Endodermal cell (in vitro differentiated cells): ENCODE measurements around the gene KAZN. TPM values are rescaled to one million over a fixed set of nuclear protein-coding genes. Genes with fewer than 3 reads are reported as not detected.

ENCODE experiments used
- DNase-seq: peaks from one replicate; pipeline ENCODE4 v3.0.0-alpha.2; 2017
- H3K27ac ChIP-seq: 2 replicates; pipeline ENCODE4 v1.5.1; 2013; ENCODE audit warnings: mild to moderate bottlenecking, low read depth, low read length, moderate library complexity
- H3K27me3 ChIP-seq: 2 replicates; pipeline ENCODE4 v1.6.1; 2013; ENCODE audit warnings: mild to moderate bottlenecking, low read length, moderate library complexity; ENCODE audit not compliant: insufficient read depth, control insufficient read depth, poor library complexity, severe bottlenecking
- H3K36me3 ChIP-seq: 2 replicates; pipeline ENCODE4 v1.7.0; 2013; ENCODE audit warnings: mild to moderate bottlenecking, low read length, moderate library complexity; ENCODE audit not compliant: control insufficient read depth, insufficient read depth
- H3K4me1 ChIP-seq: one replicate; pipeline ENCODE4 v1.7.0; 2013; ENCODE audit warnings: low read length; ENCODE audit not compliant: control insufficient read depth, insufficient read depth
- H3K4me3 ChIP-seq: 2 replicates; pipeline ENCODE4 v1.5.1; 2013; ENCODE audit warnings: mild to moderate bottlenecking, low read length, moderate library complexity
- H3K9ac ChIP-seq: 2 replicates; pipeline ENCODE4 v1.6.1; 2013; ENCODE audit warnings: mild to moderate bottlenecking, low read length, moderate library complexity; ENCODE audit not compliant: poor library complexity, severe bottlenecking; ENCODE audit errors: extremely low read depth
- H3K9me3 ChIP-seq: 2 replicates; pipeline ENCODE4 v1.6.1; 2013; ENCODE audit warnings: mild to moderate bottlenecking, low read length, moderate library complexity; ENCODE audit not compliant: control insufficient read depth
- H3K27ac Mint-ChIP-seq: 2 replicates; pipeline ENCODE4 v1.8.0; 2020; ENCODE audit warnings: mixed read lengths
- H3K27me3 Mint-ChIP-seq: 2 replicates; pipeline ENCODE4 v1.8.0; 2021; ENCODE audit warnings: mild to moderate bottlenecking, mixed read lengths; ENCODE audit not compliant: insufficient read depth
- H3K36me3 Mint-ChIP-seq: 2 replicates; pipeline ENCODE4 v1.8.0; 2020; ENCODE audit warnings: low read depth, mixed read lengths
- H3K4me1 Mint-ChIP-seq: 2 replicates; pipeline ENCODE4 v1.8.0; 2020; ENCODE audit warnings: mixed read lengths
- H3K4me3 Mint-ChIP-seq: 2 replicates; pipeline ENCODE4 v1.8.0; 2020; ENCODE audit warnings: mild to moderate bottlenecking, moderate library complexity, mixed read lengths
- H3K9me3 Mint-ChIP-seq: 2 replicates; pipeline ENCODE4 v1.8.0; 2020; ENCODE audit warnings: mild to moderate bottlenecking, mixed read lengths
- WGBS, 2 experiments: methylation state at CpG; one replicate each; pipeline versions ENCODE4 v1.1.5 to v1.1.7; 2013; ENCODE audit warnings: missing lambda C conversion rate in 2 of 2, mixed read lengths in 1 of 2; ENCODE audit not compliant: insufficient coverage in 1 of 2, insufficient read length in 1 of 2; 5-methylcytosine and 5-hydroxymethylcytosine counted together
- total RNA-seq, 2 donors: library from RNA; stranded (reverse); fragmentation: NEBNext Ultra II Directional in 1 of 2; extraction: Animal tissue kit (Norgen Biotek cat#: 25700) in 1 of 2; gene quantifications; 2 replicates in 1 of 2; 3 replicates in 1 of 2; pipeline ENCODE4 v1.2.1, GENCODE V29; 2021
- TF ChIP-seq, protein P1 (sequence below): fragments of 200-600 bp; sonication (generic); conservative IDR thresholded peaks from 2 replicates; pipeline ENCODE4 v1.5.0; 2021; ENCODE audit warnings: antibody characterized with exemption, mild to moderate bottlenecking

Gene KAZN
- total RNA-seq, 2 donors from 2014 or later, result 12.4 to 13.9 TPM

DNA sequence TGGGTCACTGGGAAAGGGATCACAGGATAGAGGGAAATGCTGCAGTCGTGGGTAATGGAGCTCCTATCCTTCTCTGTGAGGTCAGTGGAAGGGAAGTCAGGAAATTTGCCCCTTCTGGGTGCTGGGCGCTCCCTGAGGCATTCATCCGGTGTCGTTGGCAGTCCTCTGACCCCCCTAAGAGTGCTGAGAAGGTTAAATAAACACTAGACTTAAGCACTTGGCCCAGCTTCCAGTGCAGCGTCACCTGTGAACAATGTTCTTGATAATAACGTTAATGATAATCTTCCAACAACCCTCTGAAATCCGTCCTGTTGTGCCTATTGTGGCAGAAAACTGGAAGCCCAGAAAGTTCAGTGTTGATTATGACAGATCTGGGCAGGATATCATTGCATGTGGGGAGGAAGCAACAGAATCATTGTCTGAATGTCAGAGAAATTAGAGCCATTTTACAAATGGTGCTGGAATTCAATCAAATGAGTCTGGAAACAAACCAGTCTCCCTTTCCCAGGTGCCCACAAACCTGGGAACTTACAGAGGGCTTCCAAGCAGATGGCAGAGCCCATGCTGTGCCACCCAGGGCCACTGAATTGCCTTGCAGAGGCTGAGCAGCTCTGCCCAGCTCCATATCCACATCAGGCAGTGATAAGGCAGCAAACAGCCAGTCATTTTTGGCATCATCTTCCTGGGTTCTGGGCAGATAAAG, 216.8 kb downstream of the KAZN start:
- no peak overlapping the region for H3K4me3 Mint-ChIP-seq

GRCh38 chr1:14817223-14818170, 219.0 kb downstream of the KAZN start:
- Mint-ChIP-seq H3K4me1 (peaks cover 10% of the 10 kb centered on the region), H3K4me3 (no peak overlapping the region), H3K9me3 (no peaks in the 10 kb centered on the region), H3K27ac (no peak overlapping the region), H3K27me3 (no peaks in the 10 kb centered on the region), H3K36me3 (no peaks in the 10 kb centered on the region)
- Histone ChIP-seq H3K9me3 (no peaks in the 10 kb centered on the region), H3K27ac (no peak overlapping the region), H3K4me3 (no peak overlapping the region), H3K9ac (no peak overlapping the region), H3K27me3 (no peaks in the 10 kb centered on the region), H3K4me1 (no peaks in the 10 kb centered on the region), H3K36me3 (no peaks in the 10 kb centered on the region)
- no peak for DNase-seq
- WGBS, 2 experiments, result 86 to 97% methylated on average over 5 to 8 of the region's 8 CpGs
- TF ChIP-seq, protein P1, sequence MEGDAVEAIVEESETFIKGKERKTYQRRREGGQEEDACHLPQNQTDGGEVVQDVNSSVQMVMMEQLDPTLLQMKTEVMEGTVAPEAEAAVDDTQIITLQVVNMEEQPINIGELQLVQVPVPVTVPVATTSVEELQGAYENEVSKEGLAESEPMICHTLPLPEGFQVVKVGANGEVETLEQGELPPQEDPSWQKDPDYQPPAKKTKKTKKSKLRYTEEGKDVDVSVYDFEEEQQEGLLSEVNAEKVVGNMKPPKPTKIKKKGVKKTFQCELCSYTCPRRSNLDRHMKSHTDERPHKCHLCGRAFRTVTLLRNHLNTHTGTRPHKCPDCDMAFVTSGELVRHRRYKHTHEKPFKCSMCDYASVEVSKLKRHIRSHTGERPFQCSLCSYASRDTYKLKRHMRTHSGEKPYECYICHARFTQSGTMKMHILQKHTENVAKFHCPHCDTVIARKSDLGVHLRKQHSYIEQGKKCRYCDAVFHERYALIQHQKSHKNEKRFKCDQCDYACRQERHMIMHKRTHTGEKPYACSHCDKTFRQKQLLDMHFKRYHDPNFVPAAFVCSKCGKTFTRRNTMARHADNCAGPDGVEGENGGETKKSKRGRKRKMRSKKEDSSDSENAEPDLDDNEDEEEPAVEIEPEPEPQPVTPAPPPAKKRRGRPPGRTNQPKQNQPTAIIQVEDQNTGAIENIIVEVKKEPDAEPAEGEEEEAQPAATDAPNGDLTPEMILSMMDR, result no peak

More for the DNA sequence above, 216.8 kb downstream of the KAZN start:
- no peaks in the 10 kb centered on the region for H3K27me3 ChIP-seq
- no peaks in the 10 kb centered on the region for H3K36me3 Mint-ChIP-seq
- no peaks in the 10 kb centered on the region for H3K9me3 ChIP-seq
- WGBS, 2 experiments, result 87 to 93% methylated on average over 5 to 7 of the region's 7 CpGs
- no peak overlapping the region for H3K27ac ChIP-seq
- no peaks in the 10 kb centered on the region for H3K27me3 Mint-ChIP-seq
- H3K9me3 Mint-ChIP-seq, result no peaks in the 10 kb centered on the region
- H3K9ac ChIP-seq, result no peak overlapping the region
- H3K4me1 Mint-ChIP-seq, result no peaks in the 10 kb centered on the region
- DNase-seq, result no peak
- no peaks in the 10 kb centered on the region for H3K4me1 ChIP-seq
- peak overlapping the region; percentile 25 for H3K27ac Mint-ChIP-seq
- no peak overlapping the region for H3K4me3 ChIP-seq
- TF ChIP-seq, protein P1, result no peak
- H3K36me3 ChIP-seq, result no peaks in the 10 kb centered on the region

GRCh38 chr1:14820295-14821085, 222.0 kb downstream of the KAZN start:
- H3K4me3 ChIP-seq, result no peak overlapping the region
- Mint-ChIP-seq H3K9me3 (no peaks in the 10 kb centered on the region), H3K4me1 (peaks cover 10% of the 10 kb centered on the region), H3K4me3 (no peak overlapping the region), H3K27me3 (no peaks in the 10 kb centered on the region), H3K27ac (no peak overlapping the region), H3K36me3 (no peaks in the 10 kb centered on the region)
- no peaks in the 10 kb centered on the region for H3K4me1 ChIP-seq
- no peaks in the 10 kb centered on the region for H3K27me3 ChIP-seq
- H3K27ac ChIP-seq, result no peak overlapping the region
- H3K36me3 ChIP-seq, result no peaks in the 10 kb centered on the region
- H3K9me3 ChIP-seq, result no peaks in the 10 kb centered on the region
- DNase-seq, result no peak
- H3K9ac ChIP-seq, result no peak overlapping the region
- TF ChIP-seq, protein P1, result no peak
- 83 to 85% methylated on average over 17 to 18 of the region's 18 CpGs for WGBS, 2 experiments
